A549 (cell line): ENCODE measurements around the gene TOM1L2. TPM values are rescaled to one million over a fixed set of nuclear protein-coding genes. Genes with fewer than 3 reads are reported as not detected.

Experiments used
- ATAC-seq, 2 experiments: fragments of 200-7000 bp in 1 of 2; fragments of >200 bp in 1 of 2; cut with Nextera tagmentation in 1 of 2; cut with Tn5 transposase in 1 of 2; 3 replicates each; pipeline versions ENCODE4 v1.8.0 to v1.9.1; 2018 to 2020; ENCODE audit warnings: mild to moderate bottlenecking in 1 of 2, moderate library complexity in 1 of 2
- CTCF ChIA-PET: fragments of 300-600 bp; sonication (Branson Sonifier 250); formaldehyde crosslinking; extraction: SDS; loops from one replicate; lab custom pipeline; 2021; ENCODE audit warnings: antibody characterized with exemption, inconsistent platforms; lab: Yijun Ruan, JAX
- POLR2A ChIA-PET: fragments of 350-600 bp; formaldehyde crosslinking; extraction: SDS; loops from one replicate; lab custom pipeline; 2021; ENCODE audit warnings: antibody characterized with exemption, inconsistent platforms; lab: Yijun Ruan, JAX
- DNase-seq, 2 experiments: peaks; one replicate each; pipeline versions ENCODE4 v3.0.0 to v3.0.0-alpha.2; 2011 to 2016; ENCODE audit warnings: low read depth in 1 of 2, low spot score in 1 of 2
- FAIRE-seq: peaks from 2 replicates; lab custom pipeline; 2011; peaks lifted over from hg19 to GRCh38; lab: Jason Lieb, UNC
- H3K27ac ChIP-seq, 2 experiments: fragments of >200 bp; sonication (Bioruptor Twin); formaldehyde crosslinking; 3 replicates each; pipeline ENCODE4 v1.5.1; 2016 to 2017
- H3K4me1 ChIP-seq: fragments of >200 bp; sonication (Bioruptor Twin); formaldehyde crosslinking; 3 replicates; pipeline ENCODE4 v1.6.1; 2016
- H3K4me2 ChIP-seq: fragments of >200 bp; sonication (Bioruptor Twin); formaldehyde crosslinking; 3 replicates; pipeline ENCODE4 v1.6.1; 2016
- H3K4me3 ChIP-seq: fragments of >200 bp; sonication (Bioruptor Twin); formaldehyde crosslinking; 3 replicates; pipeline ENCODE4 v1.5.1; 2016
- H3K9me3 ChIP-seq: fragments of >200 bp; sonication (Bioruptor Twin); formaldehyde crosslinking; 3 replicates; pipeline ENCODE4 v1.6.1; 2016
- BHLHE40 ChIP-seq: IDR thresholded peaks from 2 replicates; pipeline ENCODE4 v1.6.1; 2012; ENCODE audit warnings: low read depth, low read length, inconsistent platforms
- CBX2 ChIP-seq: fragments of 200-600 bp; sonication (generic); IDR thresholded peaks from 2 replicates; pipeline ENCODE4 v1.6.1; 2016; ENCODE audit warnings: low read depth, mild to moderate bottlenecking, borderline replicate concordance
- CEBPB ChIP-seq, 2 experiments: fragments of >200 bp in 1 of 2; sonication (Bioruptor Twin) in 1 of 2; formaldehyde crosslinking in 1 of 2; IDR thresholded peaks; 2 replicates each; pipeline ENCODE4 v1.6.1; 2012 to 2016
- CHD4 ChIP-seq: fragments of 200-600 bp; sonication (generic); IDR thresholded peaks from 2 replicates; pipeline ENCODE4 v1.6.1; 2016; ENCODE audit warnings: antibody characterized with exemption, mild to moderate bottlenecking, borderline replicate concordance
- EHMT2 ChIP-seq: fragments of 200-600 bp; sonication (generic); IDR thresholded peaks from 2 replicates; pipeline ENCODE4 v1.6.1; 2016; ENCODE audit warnings: antibody characterized with exemption, low read depth, mild to moderate bottlenecking, moderate library complexity
- FOSB ChIP-seq: fragments of 250-450 bp; sonication (Bioruptor Pico); IDR thresholded peaks from 2 replicates; pipeline ENCODE4 v1.5.0; 2020; ENCODE audit warnings: mild to moderate bottlenecking, moderate library complexity
- FOSL2 ChIP-seq, 2 experiments: fragments of 450-650 bp in 1 of 2; fragments of >200 bp in 1 of 2; sonication (Bioruptor Twin) in 1 of 2; formaldehyde crosslinking; IDR thresholded peaks; 2 replicates each; pipeline versions ENCODE4 v1.5.0 to v1.6.1; 2016 to 2020; ENCODE audit warnings: mild to moderate bottlenecking in 1 of 2, moderate library complexity in 1 of 2
- FOXS1 ChIP-seq: fragments of 250-450 bp; sonication (Bioruptor Pico); IDR thresholded peaks from 2 replicates; pipeline ENCODE4 v1.5.0; 2020; ENCODE audit warnings: mild to moderate bottlenecking, moderate library complexity
- GATA3 ChIP-seq: IDR thresholded peaks from 2 replicates; pipeline ENCODE4 v1.6.1; 2012; ENCODE audit warnings: borderline replicate concordance
- HOXA7 ChIP-seq: fragments of 250-450 bp; sonication (Bioruptor Pico); IDR thresholded peaks from 2 replicates; pipeline ENCODE4 v1.5.0; 2020; ENCODE audit warnings: mild to moderate bottlenecking, moderate library complexity
- HOXB5 ChIP-seq: fragments of 250-450 bp; sonication (Bioruptor Pico); IDR thresholded peaks from 2 replicates; pipeline ENCODE4 v1.5.0; 2020; ENCODE audit warnings: mild to moderate bottlenecking, moderate library complexity
- JUN ChIP-seq, 2 experiments: fragments of >200 bp; sonication (Bioruptor Twin); formaldehyde crosslinking; IDR thresholded peaks; 2 replicates in 1 of 2; 3 replicates in 1 of 2; pipeline ENCODE4 v1.6.1; 2016 to 2017
- KDM5A ChIP-seq: fragments of 200-600 bp; sonication (generic); IDR thresholded peaks from 2 replicates; pipeline ENCODE4 v1.6.1; 2016; ENCODE audit warnings: antibody characterized with exemption, mild to moderate bottlenecking
- MAFK ChIP-seq: fragments of 450-650 bp; IDR thresholded peaks from 2 replicates; pipeline ENCODE4 v1.6.1; 2014; ENCODE audit not compliant: partially characterized antibody
- MYC ChIP-seq: IDR thresholded peaks from 2 replicates; pipeline ENCODE4 v1.6.1; 2012; ENCODE audit warnings: mild to moderate bottlenecking, inconsistent platforms, low read length, improper control_type of control experiment, borderline replicate concordance
- NR3C1 ChIP-seq: fragments of >200 bp; sonication (Bioruptor Twin); formaldehyde crosslinking; IDR thresholded peaks from 3 replicates; pipeline ENCODE4 v1.6.1; 2017
- PHF8 ChIP-seq: fragments of 200-600 bp; sonication (generic); IDR thresholded peaks from 2 replicates; pipeline ENCODE4 v1.6.1; 2016; ENCODE audit warnings: low read depth, mild to moderate bottlenecking, antibody characterized with exemption, moderate library complexity, borderline replicate concordance
- RARB ChIP-seq: fragments of 250-450 bp; sonication (Bioruptor Pico); IDR thresholded peaks from 2 replicates; pipeline ENCODE4 v1.8.0; 2021; ENCODE audit warnings: mild to moderate bottlenecking, moderate library complexity
- RCOR1 ChIP-seq: fragments of 150-350 bp; IDR thresholded peaks from 2 replicates; pipeline ENCODE4 v1.6.1; 2014; ENCODE audit warnings: antibody characterized with exemption, low read length, low read depth
- RFX5 ChIP-seq: fragments of 450-650 bp; IDR thresholded peaks from 2 replicates; pipeline ENCODE4 v1.7.1; 2014; ENCODE audit warnings: antibody characterized with exemption, mild to moderate bottlenecking, moderate library complexity
- RNF2 ChIP-seq: fragments of 200-600 bp; sonication (generic); IDR thresholded peaks from 2 replicates; pipeline ENCODE4 v1.6.1; 2016; ENCODE audit warnings: low read depth, mild to moderate bottlenecking, antibody characterized with exemption, moderate library complexity, borderline replicate concordance
- TP53 ChIP-seq: fragments of 250-450 bp; sonication (Bioruptor Pico); IDR thresholded peaks from 2 replicates; pipeline ENCODE4 v1.5.0; 2021; ENCODE audit warnings: mild to moderate bottlenecking, moderate library complexity
- ZC3H11A ChIP-seq: fragments of 450-650 bp; IDR thresholded peaks from 2 replicates; pipeline ENCODE4 v1.6.1; 2014; ENCODE audit warnings: antibody characterized with exemption, mild to moderate bottlenecking
- ZFP36 ChIP-seq: fragments of 450-650 bp; IDR thresholded peaks from 2 replicates; pipeline ENCODE4 v1.6.1; 2014; ENCODE audit warnings: borderline replicate concordance; ENCODE audit not compliant: partially characterized antibody
- ZNF302 ChIP-seq: fragments of 250-450 bp; sonication (Bioruptor Pico); IDR thresholded peaks from 2 replicates; pipeline ENCODE4 v1.9.0; 2021; ENCODE audit warnings: inconsistent platforms, mild to moderate bottlenecking, moderate library complexity
- WGBS: methylation state at CpG from one replicate; pipeline ENCODE4 v1.1.6; 2017; ENCODE audit errors: missing lambda C conversion rate; 5-methylcytosine and 5-hydroxymethylcytosine counted together
- polyA plus RNA-seq, 4 experiments: library from polyadenylated mRNA; depleted of rRNA in 3 of 4; stranded (reverse); fragments of >200 nt; fragmentation: RNase III in 1 of 4; extraction: RNeasy Plus Mini Kit Qiagen cat#74134 plus additional on column Dnase treatment in 1 of 4; gene quantifications; 2 replicates in 3 of 4; 3 replicates in 1 of 4; pipeline ENCODE4 v1.2.3, GENCODE V29; 2011 to 2017
- TF ChIP-seq, protein P1 (sequence below): IDR thresholded peaks from 2 replicates; pipeline ENCODE4 v1.6.1; 2012
- TF ChIP-seq, protein P2 (sequence below): fragments of >200 bp; sonication (Bioruptor Twin); formaldehyde crosslinking; IDR thresholded peaks from 3 replicates; pipeline ENCODE4 v1.5.1; 2016
- TF ChIP-seq, protein P3 (sequence below): fragments of >200 bp; sonication (Bioruptor Twin); formaldehyde crosslinking; IDR thresholded peaks from 3 replicates; pipeline ENCODE4 v1.6.1; 2016

TOM1L2 gene
- polyA plus RNA-seq, 2 of the 4 experiments (the other 2 are of a cell fraction): 19.2 to 24.7 TPM

DNA sequence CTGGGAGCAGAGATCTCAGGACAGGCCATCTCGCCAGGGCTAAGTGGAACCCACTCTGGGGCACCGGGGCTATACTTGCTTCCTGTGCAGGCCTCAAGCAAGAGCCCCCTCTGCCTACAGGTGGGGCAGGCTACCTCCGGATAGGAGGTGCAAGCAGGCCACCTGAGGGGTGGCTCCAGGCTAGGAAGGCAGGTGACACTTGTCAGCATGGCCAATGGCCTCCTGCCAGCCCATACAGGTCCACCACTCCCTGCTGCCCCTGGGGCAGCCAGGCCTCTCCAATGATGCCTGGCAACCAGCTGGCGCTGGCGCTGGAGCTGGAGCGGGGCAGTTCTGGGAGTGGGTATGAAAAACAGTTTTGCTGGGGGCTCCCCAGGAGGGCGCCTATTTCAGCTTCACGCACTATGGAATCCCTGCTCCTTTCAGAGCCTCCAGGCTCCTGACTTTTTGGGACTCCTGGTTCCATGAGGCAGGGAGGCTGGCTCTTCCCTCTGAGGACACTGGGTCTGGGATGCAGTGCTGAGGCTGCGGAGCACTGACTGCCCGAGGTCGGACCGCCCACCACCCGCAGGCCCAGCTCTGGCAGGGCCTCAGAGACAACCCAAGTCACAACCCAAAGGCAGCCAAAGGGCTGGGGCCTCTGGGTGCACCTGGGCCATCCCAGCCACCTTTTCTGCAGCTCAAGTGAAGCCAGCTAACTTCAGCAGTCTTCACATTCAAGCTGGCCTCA is 127.0 kb downstream of the TOM1L2 start:
- no peak for TF ChIP-seq RNF2
- TF ChIP-seq BHLHE40: no peak
- TF ChIP-seq CHD4: no peak
- no peak for TF ChIP-seq PHF8
- TF ChIP-seq, protein P1, sequence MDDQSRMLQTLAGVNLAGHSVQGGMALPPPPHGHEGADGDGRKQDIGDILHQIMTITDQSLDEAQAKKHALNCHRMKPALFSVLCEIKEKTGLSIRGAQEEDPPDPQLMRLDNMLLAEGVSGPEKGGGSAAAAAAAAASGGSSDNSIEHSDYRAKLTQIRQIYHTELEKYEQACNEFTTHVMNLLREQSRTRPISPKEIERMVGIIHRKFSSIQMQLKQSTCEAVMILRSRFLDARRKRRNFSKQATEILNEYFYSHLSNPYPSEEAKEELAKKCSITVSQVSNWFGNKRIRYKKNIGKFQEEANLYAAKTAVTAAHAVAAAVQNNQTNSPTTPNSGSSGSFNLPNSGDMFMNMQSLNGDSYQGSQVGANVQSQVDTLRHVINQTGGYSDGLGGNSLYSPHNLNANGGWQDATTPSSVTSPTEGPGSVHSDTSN: no peak
- TF ChIP-seq HOXB5: no peak
- TF ChIP-seq KDM5A: no peak
- TF ChIP-seq CBX2: no peak
- no peak for TF ChIP-seq RFX5
- TF ChIP-seq RARB (CRISPR knock-in tag): no peak
- TF ChIP-seq ZFP36: no peak
- TF ChIP-seq, protein P2, sequence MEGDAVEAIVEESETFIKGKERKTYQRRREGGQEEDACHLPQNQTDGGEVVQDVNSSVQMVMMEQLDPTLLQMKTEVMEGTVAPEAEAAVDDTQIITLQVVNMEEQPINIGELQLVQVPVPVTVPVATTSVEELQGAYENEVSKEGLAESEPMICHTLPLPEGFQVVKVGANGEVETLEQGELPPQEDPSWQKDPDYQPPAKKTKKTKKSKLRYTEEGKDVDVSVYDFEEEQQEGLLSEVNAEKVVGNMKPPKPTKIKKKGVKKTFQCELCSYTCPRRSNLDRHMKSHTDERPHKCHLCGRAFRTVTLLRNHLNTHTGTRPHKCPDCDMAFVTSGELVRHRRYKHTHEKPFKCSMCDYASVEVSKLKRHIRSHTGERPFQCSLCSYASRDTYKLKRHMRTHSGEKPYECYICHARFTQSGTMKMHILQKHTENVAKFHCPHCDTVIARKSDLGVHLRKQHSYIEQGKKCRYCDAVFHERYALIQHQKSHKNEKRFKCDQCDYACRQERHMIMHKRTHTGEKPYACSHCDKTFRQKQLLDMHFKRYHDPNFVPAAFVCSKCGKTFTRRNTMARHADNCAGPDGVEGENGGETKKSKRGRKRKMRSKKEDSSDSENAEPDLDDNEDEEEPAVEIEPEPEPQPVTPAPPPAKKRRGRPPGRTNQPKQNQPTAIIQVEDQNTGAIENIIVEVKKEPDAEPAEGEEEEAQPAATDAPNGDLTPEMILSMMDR: no peak
- no peak for TF ChIP-seq HOXA7
- no peak for TF ChIP-seq EHMT2
- no peak for TF ChIP-seq MYC
- TF ChIP-seq MAFK: no peak
- no peak overlapping the region for H3K4me3 ChIP-seq
- POLR2A ChIA-PET: interaction anchor here (5.6 kb wide), 1 partner anchor 8 kb away, joined by 38 read pairs; the partner anchor contains the start of gene SREBF1
- CTCF ChIA-PET: interaction anchor here (2.2 to 35.9 kb wide), 3 partner anchors 11 to 26 kb away, joined by 6 to 859 read pairs (median 78); no protein-coding TSS in a partner anchor
- 74% methylated on average over 12 of the region's 13 CpGs for WGBS
- no peaks in the 10 kb centered on the region for H3K9me3 ChIP-seq
- ATAC-seq: no peak
- H3K4me2 ChIP-seq: no peak overlapping the region
- FAIRE-seq: no peak
- H3K27ac ChIP-seq: peak overlapping the region in 1 of 2 experiments; percentile 11; a peak in 2 of 6 replicates
- H3K4me1 ChIP-seq: peaks cover 33% of the 10 kb centered on the region
- no peak for DNase-seq

DNA sequence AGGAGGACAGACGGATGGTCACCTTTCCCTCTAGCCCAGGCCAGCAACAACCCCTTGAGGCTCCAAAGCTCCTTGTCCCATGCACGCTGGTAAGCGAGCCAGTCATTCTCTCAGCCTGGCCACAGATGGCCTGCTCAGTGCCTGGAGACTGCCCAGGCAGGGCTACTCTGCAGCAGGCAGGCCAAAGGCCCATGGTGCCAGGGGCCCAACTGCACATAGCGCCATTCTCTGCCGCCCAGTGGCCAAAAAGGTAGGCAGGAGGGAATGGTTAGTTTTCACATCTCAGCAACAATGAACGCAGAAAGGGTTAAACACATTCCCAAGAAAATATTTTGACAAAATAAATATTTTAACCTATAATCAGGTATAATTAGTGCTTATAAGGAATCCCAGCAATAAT is 127.7 kb downstream of the TOM1L2 start:
- peaks cover 29% of the 10 kb centered on the region for H3K4me1 ChIP-seq
- ChIA-PET POLR2A (no interaction called here), CTCF (interaction anchor here (0.6 to 35.9 kb wide), 5 partner anchors 11 to 202 kb away, joined by 3 to 859 read pairs (median 26); no protein-coding TSS in a partner anchor)
- 97% methylated on average over 6 of the region's 6 CpGs for WGBS
- no peak for ATAC-seq
- no peak overlapping the region for H3K4me2 ChIP-seq
- H3K9me3 ChIP-seq: no peaks in the 10 kb centered on the region
- TF ChIP-seq CBX2: no peak
- TF ChIP-seq FOSB (CRISPR knock-in tag): no peak
- TF ChIP-seq MAFK: no peak
- TF ChIP-seq EHMT2: no peak
- TF ChIP-seq CEBPB (IDR thresholded peaks at IDR 0.05): no peak
- TF ChIP-seq FOXS1 (CRISPR knock-in tag): no peak
- no peak for TF ChIP-seq JUN (IDR thresholded peaks at IDR 0.05)
- TF ChIP-seq ZC3H11A: no peak
- TF ChIP-seq, protein P2: no peak
- TF ChIP-seq GATA3: no peak
- TF ChIP-seq, protein P3, sequence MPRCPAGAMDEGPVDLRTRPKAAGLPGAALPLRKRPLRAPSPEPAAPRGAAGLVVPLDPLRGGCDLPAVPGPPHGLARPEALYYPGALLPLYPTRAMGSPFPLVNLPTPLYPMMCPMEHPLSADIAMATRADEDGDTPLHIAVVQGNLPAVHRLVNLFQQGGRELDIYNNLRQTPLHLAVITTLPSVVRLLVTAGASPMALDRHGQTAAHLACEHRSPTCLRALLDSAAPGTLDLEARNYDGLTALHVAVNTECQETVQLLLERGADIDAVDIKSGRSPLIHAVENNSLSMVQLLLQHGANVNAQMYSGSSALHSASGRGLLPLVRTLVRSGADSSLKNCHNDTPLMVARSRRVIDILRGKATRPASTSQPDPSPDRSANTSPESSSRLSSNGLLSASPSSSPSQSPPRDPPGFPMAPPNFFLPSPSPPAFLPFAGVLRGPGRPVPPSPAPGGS: no peak
- TF ChIP-seq RCOR1: no peak
- TF ChIP-seq FOSL2 (IDR thresholded peaks at IDR 0.05): no peak
- no peak for TF ChIP-seq FOSL2 (CRISPR knock-in tag; IDR thresholded peaks at IDR 0.05)
- no peak for TF ChIP-seq TP53
- no peak for TF ChIP-seq NR3C1
- TF ChIP-seq ZNF302: no peak
- TF ChIP-seq PHF8: no peak
- H3K4me3 ChIP-seq: no peak overlapping the region
- peak overlapping the region in 1 of 2 experiments; percentile 27; a peak in 1 of 6 replicates for H3K27ac ChIP-seq
- no peak for FAIRE-seq
- DNase-seq: no peak
